Stomach (tissue), 9 donors: ENCODE data around the gene BCAS1. TPM values are rescaled to one million over a fixed set of nuclear protein-coding genes. Genes with fewer than 3 reads are reported as not detected.

ENCODE experiments used
- DNase-seq, 2 donors: peaks; one replicate each; pipeline versions ENCODE4 v3.0.0 to v3.0.0-alpha.2; 2013 to 2019
- H3K27ac ChIP-seq, 5 donors: fragments of 200-600 bp in 4 of 5; sonication (generic) in 4 of 5; one replicate each; pipeline ENCODE4 v1.5.1; 2013 to 2019; ENCODE audit warnings: mild to moderate bottlenecking in 1 of 5, moderate library complexity in 1 of 5
- H3K27me3 ChIP-seq, 3 donors: fragments of 200-600 bp; sonication (generic); one replicate each; pipeline ENCODE4 v1.5.1; 2017 to 2019; ENCODE audit warnings: mixed run types in 1 of 3
- H3K36me3 ChIP-seq, 4 donors: fragments of 200-600 bp; sonication (generic); 1 replicate in 3 of 4; 2 replicates in 1 of 4; pipeline ENCODE4 v1.5.1; 2016 to 2019
- H3K4me1 ChIP-seq, 4 donors: fragments of 200-600 bp; sonication (generic); one replicate each; pipeline ENCODE4 v1.5.1; 2016 to 2019
- H3K4me3 ChIP-seq, 4 donors: fragments of 200-600 bp; sonication (generic) in 3 of 4; one replicate each; pipeline ENCODE4 v1.5.1; 2016 to 2019; ENCODE audit warnings: mild to moderate bottlenecking in 1 of 4
- H3K9me3 ChIP-seq, 4 donors: fragments of 200-600 bp; sonication (generic); one replicate each; pipeline ENCODE4 v1.5.1; 2016 to 2019
- CTCF ChIP-seq, 7 experiments: fragments of 450-650 bp in 4 of 7; fragments of 200-600 bp in 3 of 7; sonication (generic) in 3 of 7; IDR thresholded peaks; one replicate each; pipeline ENCODE4 v1.5.1; 2016 to 2019; ENCODE audit warnings: antibody characterized with exemption in 7 of 7, control low read depth in 2 of 7, mild to moderate bottlenecking in 1 of 7
- EP300 ChIP-seq: sonication (generic); formaldehyde crosslinking; IDR thresholded peaks from one replicate; pipeline ENCODE4 v1.6.1; 2017; ENCODE audit warnings: antibody characterized with exemption
- POLR2A ChIP-seq, 4 donors: fragments of 450-650 bp; IDR thresholded peaks; one replicate each; pipeline ENCODE4 v1.6.1; 2016; ENCODE audit warnings: antibody characterized with exemption in 4 of 4, control low read depth in 2 of 4, mild to moderate bottlenecking in 1 of 4, moderate library complexity in 1 of 4
- POLR2AphosphoS5 ChIP-seq, 3 donors: sonication (generic); formaldehyde crosslinking; IDR thresholded peaks; one replicate each; pipeline ENCODE4 v1.6.1; 2016; ENCODE audit warnings: antibody characterized with exemption in 3 of 3
- WGBS, 5 donors: extraction: QIAGEN DNeasy Blood & Tissue Kit in 3 of 5; methylation state at CpG; one replicate each; pipeline versions ENCODE4 v1.1.5 to v1.1.7; 2013 to 2018; 5-methylcytosine and 5-hydroxymethylcytosine counted together
- intact Hi-C: fragments of 100-400 bp; cut with DNase I; formaldehyde crosslinking; loops from one replicate; pipeline ENCODE4 v1.15.1; 2023; ENCODE audit warnings: low total_unique reads
- polyA plus RNA-seq, 3 donors: library from polyadenylated mRNA; stranded (reverse); fragments of 200-250 nt; gene quantifications; one replicate each; pipeline ENCODE4 v1.2.3, GENCODE V29; 2013
- total RNA-seq, 5 donors: library from RNA; depleted of rRNA; stranded (reverse); fragments of >200 nt; gene quantifications; one replicate each; pipeline versions ENCODE4 v1.1.0 to v1.2.3, GENCODE V29; 2014 to 2016
- donor health status: healthy with polysubstance abuse.
- donor health status: Bipolar disorder and iron deficiency.
- donor health status: healthy.

BCAS1 gene
- total and polyA plus RNA-seq, 8 donors = 6.3 to 145 (median 84.6) TPM

GRCh38 chr20:54103067-54103761, 32.8 kb upstream of the BCAS1 start:
- intact Hi-C loops = no loop called here

GRCh38 chr20:54102543-54102942, 32.1 kb upstream of the BCAS1 start:
- intact Hi-C loops = no loop called here
- WGBS, 5 donors = 93 to 97% (median 96%) methylated on average over 2 of the region's 2 CpGs
- Histone ChIP-seq H3K4me3 (no peak overlapping the region), H3K36me3 (no peaks in the 10 kb centered on the region), H3K4me1 (peaks cover 0 to 3% (median under 1%) of the 10 kb centered on the region in 4 donors), H3K9me3 (no peaks in the 10 kb centered on the region), H3K27ac (no peak overlapping the region), H3K27me3 (no peaks in the 10 kb centered on the region)
- no peak for DNase-seq
- TF ChIP-seq POLR2AphosphoS5 (IDR thresholded peaks at IDR 0.05) (no peak), EP300 (no peak), POLR2A (IDR thresholded peaks at IDR 0.05) (no peak), CTCF (IDR thresholded peaks at IDR 0.05) (no peak)

More at GRCh38 chr20:54103067-54103761, 32.8 kb upstream of the BCAS1 start:
- Histone ChIP-seq H3K4me1 (peaks cover 0 to 9% (median 2%) of the 10 kb centered on the region in 4 donors), H3K36me3 (no peaks in the 10 kb centered on the region), H3K27ac (no peak overlapping the region), H3K4me3 (no peak overlapping the region), H3K27me3 (no peaks in the 10 kb centered on the region), H3K9me3 (no peaks in the 10 kb centered on the region)
- TF ChIP-seq POLR2AphosphoS5 (IDR thresholded peaks at IDR 0.05) = no peak
- TF ChIP-seq POLR2A (IDR thresholded peaks at IDR 0.05) = no peak
- no peak for TF ChIP-seq EP300
- peak in 5 of 7 experiments; percentile 58 to 84 (median 59) for TF ChIP-seq CTCF (IDR thresholded peaks at IDR 0.05)
- peak; percentile 82 for DNase-seq
- WGBS, 5 donors = 44 to 49% (median 46%) methylated on average over 11 of the region's 11 CpGs

GRCh38 chr20:54100563-54100962, 30.2 kb upstream of the BCAS1 start:
- no peaks in the 10 kb centered on the region for H3K4me1 ChIP-seq
- no peak overlapping the region for H3K27ac ChIP-seq
- no peak for TF ChIP-seq EP300
- no peak for TF ChIP-seq CTCF (IDR thresholded peaks at IDR 0.05)
- TF ChIP-seq POLR2A (IDR thresholded peaks at IDR 0.05) = no peak
- TF ChIP-seq POLR2AphosphoS5 (IDR thresholded peaks at IDR 0.05) = no peak
- DNase-seq = no peak
- no peak overlapping the region for H3K4me3 ChIP-seq
- intact Hi-C loops = no loop called here
- H3K9me3 ChIP-seq = no peaks in the 10 kb centered on the region
- peaks cover 0 to 6% (median 0%) of the 10 kb centered on the region in 3 donors for H3K27me3 ChIP-seq
- WGBS, 5 donors = 82 to 95% (median 94%) methylated on average over 2 of the region's 2 CpGs
- no peaks in the 10 kb centered on the region for H3K36me3 ChIP-seq

GRCh38 chr20:54099894-54100293, 29.5 kb upstream of the BCAS1 start:
- no peak overlapping the region for H3K4me3 ChIP-seq
- H3K4me1 ChIP-seq = no peaks in the 10 kb centered on the region
- H3K9me3 ChIP-seq = no peaks in the 10 kb centered on the region
- no peaks in the 10 kb centered on the region for H3K36me3 ChIP-seq
- H3K27me3 ChIP-seq = peaks cover 0 to 6% (median 0%) of the 10 kb centered on the region in 3 donors
- TF ChIP-seq POLR2AphosphoS5 (IDR thresholded peaks at IDR 0.05) = no peak
- TF ChIP-seq EP300 = no peak
- TF ChIP-seq POLR2A (IDR thresholded peaks at IDR 0.05) = no peak
- TF ChIP-seq CTCF (IDR thresholded peaks at IDR 0.05) = no peak
- no peak for DNase-seq
- 80 to 90% (median 81%) methylated on average over 2 to 3 of the region's 3 CpGs for WGBS, 5 donors
- intact Hi-C loops = loop anchor here (5.0 to 10.0 kb wide), 2 partner anchors 102 to 545 kb away; no protein-coding TSS in a partner anchor
- no peak overlapping the region for H3K27ac ChIP-seq
